Cardiac muscle cell (in vitro differentiated cells and primary cell): ENCODE results near the gene DNHD1. TPM values are rescaled to one million over a fixed set of nuclear protein-coding genes. Genes with fewer than 3 reads are reported as not detected.

Experiments
- DNase-seq, 2 donors: peaks; one replicate each; pipeline versions ENCODE4 v3.0.0 to v3.0.0-alpha.2; 2010 to 2017; ENCODE audit warnings: low read depth in 1 of 2, low spot score in 1 of 2
- H3K27ac ChIP-seq: fragments of 200-600 bp; sonication (generic); 2 replicates; pipeline ENCODE4 v1.5.1; 2016
- H3K27me3 ChIP-seq: fragments of 200-600 bp; sonication (generic); 2 replicates; pipeline ENCODE4 v1.6.0; 2016; ENCODE audit warnings: control low read depth
- H3K36me3 ChIP-seq: fragments of 200-600 bp; sonication (generic); 2 replicates; pipeline ENCODE4 v1.5.1; 2016; ENCODE audit warnings: control low read depth
- H3K4me1 ChIP-seq: fragments of 200-600 bp; sonication (generic); 2 replicates; pipeline ENCODE4 v1.8.1; 2017; ENCODE audit warnings: low read depth, mild to moderate bottlenecking, mixed run types
- H3K4me3 ChIP-seq: fragments of 200-600 bp; sonication (generic); 2 replicates; pipeline ENCODE4 v1.5.1; 2016; ENCODE audit warnings: mild to moderate bottlenecking
- H3K9me3 ChIP-seq: fragments of 200-600 bp; sonication (generic); 2 replicates; pipeline ENCODE4 v1.5.1; 2017; ENCODE audit warnings: low read depth, mild to moderate bottlenecking, control low read depth
- CTCF ChIP-seq: IDR thresholded peaks from 2 replicates; pipeline ENCODE4 v1.5.1; 2012; ENCODE audit warnings: low read depth, mild to moderate bottlenecking, low read length
- polyA plus RNA-seq: library from polyadenylated mRNA; unstranded; fragments of >200 nt; fragmentation: Nextera tagmentation; extraction: Ambion mirVana; gene quantifications from 2 replicates; pipeline ENCODE4 v1.2.1, GENCODE V29; 2016
- total RNA-seq: library from RNA; depleted of rRNA; stranded (reverse); fragments of >200 nt; gene quantifications from 2 replicates; pipeline ENCODE4 v1.2.3, GENCODE V29; 2016

DNHD1 gene
- total and polyA plus RNA-seq, 2 experiments from 2014 or later, result 8.8 to 24.5 TPM

- H3K36me3 ChIP-seq, result no peaks in the 10 kb centered on the region
- H3K9me3 ChIP-seq, result no peaks in the 10 kb centered on the region
- DNase-seq, result no peak
- H3K27me3 ChIP-seq, result no peaks in the 10 kb centered on the region
- no peak overlapping the region for H3K4me3 ChIP-seq
- H3K27ac ChIP-seq, result no peak overlapping the region
- TF ChIP-seq CTCF, result no peak
- peaks cover 4% of the 10 kb centered on the region for H3K4me1 ChIP-seq
Measured at GRCh38 chr11:6566704-6567370, 69.8 kb downstream of the DNHD1 start.

GRCh38 chr11:6567371-6567745, 70.3 kb downstream of the DNHD1 start:
- H3K9me3 ChIP-seq, result no peaks in the 10 kb centered on the region
- H3K27ac ChIP-seq, result no peak overlapping the region
- TF ChIP-seq CTCF, result no peak
- H3K27me3 ChIP-seq, result no peaks in the 10 kb centered on the region
- peaks cover 4% of the 10 kb centered on the region for H3K4me1 ChIP-seq
- H3K36me3 ChIP-seq, result no peaks in the 10 kb centered on the region
- DNase-seq, result no peak
- H3K4me3 ChIP-seq, result no peak overlapping the region

GRCh38 chr11:6568191-6568918, 71.3 kb downstream of the DNHD1 start:
- Histone ChIP-seq H3K36me3 (no peaks in the 10 kb centered on the region), H3K9me3 (no peaks in the 10 kb centered on the region), H3K4me1 (peaks cover 4% of the 10 kb centered on the region), H3K4me3 (no peak overlapping the region), H3K27me3 (no peaks in the 10 kb centered on the region), H3K27ac (peak overlapping the region; percentile 74)
- TF ChIP-seq CTCF, result peak; percentile 16
- DNase-seq, result peak; percentile 70 to 92

DNA sequence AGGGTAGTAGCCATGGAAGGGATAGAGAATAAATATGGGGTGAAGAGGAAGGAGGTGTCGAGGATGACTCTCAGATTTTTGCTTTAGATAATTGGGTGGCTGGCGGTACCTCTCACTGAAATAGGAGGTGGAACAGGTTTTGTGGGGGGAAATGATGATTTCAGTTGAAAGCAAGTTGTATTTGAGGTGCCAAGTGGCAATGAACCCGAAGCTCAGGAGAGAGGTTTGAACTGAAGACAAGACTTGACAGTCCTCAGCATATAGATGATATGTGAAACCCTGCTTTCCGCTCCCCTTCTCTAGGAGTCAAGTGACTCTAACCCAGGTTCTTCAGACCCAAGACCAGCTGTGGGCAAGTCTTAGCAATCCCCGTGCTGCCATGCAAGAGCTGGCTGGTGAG, 72.6 kb downstream of the DNHD1 start:
- Histone ChIP-seq H3K4me1 (peaks cover 4% of the 10 kb centered on the region), H3K36me3 (no peaks in the 10 kb centered on the region), H3K27me3 (no peaks in the 10 kb centered on the region), H3K27ac (no peak overlapping the region), H3K9me3 (no peaks in the 10 kb centered on the region), H3K4me3 (no peak overlapping the region)
- no peak for DNase-seq
- TF ChIP-seq CTCF, result no peak

DNA sequence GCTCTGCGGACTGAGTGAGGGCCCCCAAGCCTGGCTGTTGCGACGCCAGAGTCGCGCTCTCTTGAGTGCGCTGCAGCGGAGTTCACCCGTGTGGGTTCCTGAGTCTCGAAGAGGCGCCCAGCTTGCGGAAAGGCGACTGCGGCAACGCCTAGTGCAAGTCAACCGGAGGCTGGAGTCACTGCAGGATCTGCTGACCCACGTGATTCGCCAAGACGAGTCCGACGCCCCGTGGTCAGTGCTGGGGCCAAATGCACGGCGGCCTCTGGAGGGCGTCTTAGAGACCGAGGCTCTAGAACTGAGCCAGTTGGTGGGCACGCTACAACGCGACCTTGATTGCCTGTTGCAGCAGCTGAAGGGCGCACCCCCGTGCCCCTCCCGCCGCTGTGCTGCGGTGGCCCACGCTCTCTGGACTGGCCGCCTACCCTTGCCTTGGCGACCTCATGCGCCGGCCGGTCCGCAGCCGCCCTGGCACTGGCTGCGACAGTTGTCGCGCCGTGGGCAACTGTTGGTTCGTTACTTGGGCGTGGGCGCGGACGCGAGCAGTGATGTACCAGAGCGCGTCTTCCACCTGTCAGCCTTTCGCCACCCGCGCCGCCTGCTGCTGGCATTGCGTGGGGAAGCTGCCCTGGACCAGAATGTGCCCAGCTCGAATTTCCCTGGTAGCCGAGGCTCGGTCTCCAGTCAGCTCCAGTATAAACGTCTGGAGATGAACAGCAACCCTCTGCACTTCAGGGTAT, 73.8 kb downstream of the DNHD1 start:
- no peaks in the 10 kb centered on the region for H3K9me3 ChIP-seq
- no peak for TF ChIP-seq CTCF
- H3K4me3 ChIP-seq, result no peak overlapping the region
- H3K27me3 ChIP-seq, result no peaks in the 10 kb centered on the region
- DNase-seq, result no peak
- peaks cover 4% of the 10 kb centered on the region for H3K4me1 ChIP-seq
- H3K36me3 ChIP-seq, result no peaks in the 10 kb centered on the region
- no peak overlapping the region for H3K27ac ChIP-seq
